ENCODE measurements around the gene PHACTR3.

DNA sequence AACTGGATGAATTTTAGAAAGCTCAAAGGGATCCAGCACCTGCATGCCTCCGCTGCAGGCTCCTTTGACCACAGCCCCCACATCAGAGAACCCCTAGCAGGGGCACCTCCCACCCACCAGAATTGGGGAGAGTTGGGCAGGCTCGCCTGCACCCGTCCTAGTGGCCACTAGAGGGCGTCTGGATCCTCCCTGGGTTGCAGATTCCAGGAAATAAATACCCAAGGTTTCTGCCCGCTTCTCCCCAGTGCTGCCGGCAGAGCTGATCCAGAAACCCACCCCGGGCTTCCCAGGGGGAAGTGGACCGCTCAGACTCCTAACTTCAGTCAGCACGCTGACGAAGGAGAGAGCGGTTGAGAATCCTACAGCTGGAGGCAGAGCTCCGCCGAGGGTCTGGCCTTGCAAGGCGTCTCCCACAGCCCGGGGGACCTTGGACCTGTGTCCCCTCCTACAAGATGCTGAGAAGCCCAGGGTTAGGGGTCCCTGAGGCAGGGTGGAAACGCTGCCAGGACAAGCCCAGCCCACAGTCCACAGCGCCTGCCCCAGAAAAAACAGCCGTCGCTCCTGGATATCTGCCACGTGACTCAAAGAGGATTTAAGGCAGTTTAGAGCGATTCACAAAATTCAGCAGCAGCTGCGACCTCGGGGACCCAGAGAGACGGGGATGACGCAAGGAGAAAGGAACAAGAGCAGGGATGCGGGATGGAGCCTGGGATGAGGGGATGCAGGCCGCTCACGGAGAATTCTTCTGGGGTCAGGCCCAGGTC, 32.6 kb upstream of the PHACTR3 start:
- TF ChIP-seq, protein P1, sequence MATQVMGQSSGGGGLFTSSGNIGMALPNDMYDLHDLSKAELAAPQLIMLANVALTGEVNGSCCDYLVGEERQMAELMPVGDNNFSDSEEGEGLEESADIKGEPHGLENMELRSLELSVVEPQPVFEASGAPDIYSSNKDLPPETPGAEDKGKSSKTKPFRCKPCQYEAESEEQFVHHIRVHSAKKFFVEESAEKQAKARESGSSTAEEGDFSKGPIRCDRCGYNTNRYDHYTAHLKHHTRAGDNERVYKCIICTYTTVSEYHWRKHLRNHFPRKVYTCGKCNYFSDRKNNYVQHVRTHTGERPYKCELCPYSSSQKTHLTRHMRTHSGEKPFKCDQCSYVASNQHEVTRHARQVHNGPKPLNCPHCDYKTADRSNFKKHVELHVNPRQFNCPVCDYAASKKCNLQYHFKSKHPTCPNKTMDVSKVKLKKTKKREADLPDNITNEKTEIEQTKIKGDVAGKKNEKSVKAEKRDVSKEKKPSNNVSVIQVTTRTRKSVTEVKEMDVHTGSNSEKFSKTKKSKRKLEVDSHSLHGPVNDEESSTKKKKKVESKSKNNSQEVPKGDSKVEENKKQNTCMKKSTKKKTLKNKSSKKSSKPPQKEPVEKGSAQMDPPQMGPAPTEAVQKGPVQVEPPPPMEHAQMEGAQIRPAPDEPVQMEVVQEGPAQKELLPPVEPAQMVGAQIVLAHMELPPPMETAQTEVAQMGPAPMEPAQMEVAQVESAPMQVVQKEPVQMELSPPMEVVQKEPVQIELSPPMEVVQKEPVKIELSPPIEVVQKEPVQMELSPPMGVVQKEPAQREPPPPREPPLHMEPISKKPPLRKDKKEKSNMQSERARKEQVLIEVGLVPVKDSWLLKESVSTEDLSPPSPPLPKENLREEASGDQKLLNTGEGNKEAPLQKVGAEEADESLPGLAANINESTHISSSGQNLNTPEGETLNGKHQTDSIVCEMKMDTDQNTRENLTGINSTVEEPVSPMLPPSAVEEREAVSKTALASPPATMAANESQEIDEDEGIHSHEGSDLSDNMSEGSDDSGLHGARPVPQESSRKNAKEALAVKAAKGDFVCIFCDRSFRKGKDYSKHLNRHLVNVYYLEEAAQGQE (IDR thresholded peaks at IDR 0.05) = no peak
- TF ChIP-seq, protein P2, sequence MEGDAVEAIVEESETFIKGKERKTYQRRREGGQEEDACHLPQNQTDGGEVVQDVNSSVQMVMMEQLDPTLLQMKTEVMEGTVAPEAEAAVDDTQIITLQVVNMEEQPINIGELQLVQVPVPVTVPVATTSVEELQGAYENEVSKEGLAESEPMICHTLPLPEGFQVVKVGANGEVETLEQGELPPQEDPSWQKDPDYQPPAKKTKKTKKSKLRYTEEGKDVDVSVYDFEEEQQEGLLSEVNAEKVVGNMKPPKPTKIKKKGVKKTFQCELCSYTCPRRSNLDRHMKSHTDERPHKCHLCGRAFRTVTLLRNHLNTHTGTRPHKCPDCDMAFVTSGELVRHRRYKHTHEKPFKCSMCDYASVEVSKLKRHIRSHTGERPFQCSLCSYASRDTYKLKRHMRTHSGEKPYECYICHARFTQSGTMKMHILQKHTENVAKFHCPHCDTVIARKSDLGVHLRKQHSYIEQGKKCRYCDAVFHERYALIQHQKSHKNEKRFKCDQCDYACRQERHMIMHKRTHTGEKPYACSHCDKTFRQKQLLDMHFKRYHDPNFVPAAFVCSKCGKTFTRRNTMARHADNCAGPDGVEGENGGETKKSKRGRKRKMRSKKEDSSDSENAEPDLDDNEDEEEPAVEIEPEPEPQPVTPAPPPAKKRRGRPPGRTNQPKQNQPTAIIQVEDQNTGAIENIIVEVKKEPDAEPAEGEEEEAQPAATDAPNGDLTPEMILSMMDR (IDR thresholded peaks at IDR 0.05; ENCODE audit: low read depth, low read length, missing input control) = peak; percentile 84
- TF ChIP-seq, protein P3, sequence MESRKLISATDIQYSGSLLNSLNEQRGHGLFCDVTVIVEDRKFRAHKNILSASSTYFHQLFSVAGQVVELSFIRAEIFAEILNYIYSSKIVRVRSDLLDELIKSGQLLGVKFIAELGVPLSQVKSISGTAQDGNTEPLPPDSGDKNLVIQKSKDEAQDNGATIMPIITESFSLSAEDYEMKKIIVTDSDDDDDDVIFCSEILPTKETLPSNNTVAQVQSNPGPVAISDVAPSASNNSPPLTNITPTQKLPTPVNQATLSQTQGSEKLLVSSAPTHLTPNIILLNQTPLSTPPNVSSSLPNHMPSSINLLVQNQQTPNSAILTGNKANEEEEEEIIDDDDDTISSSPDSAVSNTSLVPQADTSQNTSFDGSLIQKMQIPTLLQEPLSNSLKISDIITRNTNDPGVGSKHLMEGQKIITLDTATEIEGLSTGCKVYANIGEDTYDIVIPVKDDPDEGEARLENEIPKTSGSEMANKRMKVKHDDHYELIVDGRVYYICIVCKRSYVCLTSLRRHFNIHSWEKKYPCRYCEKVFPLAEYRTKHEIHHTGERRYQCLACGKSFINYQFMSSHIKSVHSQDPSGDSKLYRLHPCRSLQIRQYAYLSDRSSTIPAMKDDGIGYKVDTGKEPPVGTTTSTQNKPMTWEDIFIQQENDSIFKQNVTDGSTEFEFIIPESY (IDR thresholded peaks at IDR 0.05) = no peak
- TF ChIP-seq EGR1 (IDR thresholded peaks at IDR 0.05; ENCODE audit: low read depth in 2 of 2) = no peak

Measured in liver (tissue), 3 donors.